22Rv1 (cell line): Measurements from ENCODE around the gene KCNJ9.

ENCODE experiments used
- CTCF ChIP-seq: fragments of 450-650 bp; IDR thresholded peaks from 2 replicates; pipeline ENCODE4 v1.5.1; 2017; ENCODE audit warnings: mild to moderate bottlenecking
- ZFX ChIP-seq: fragments of 450-650 bp; IDR thresholded peaks from 2 replicates; pipeline ENCODE4 v1.6.1; 2017; ENCODE audit warnings: antibody characterized with exemption, borderline replicate concordance

GRCh38 chr1:160040476-160040875, 40.9 kb upstream of the KCNJ9 start:
- TF ChIP-seq CTCF (no peak), ZFX (no peak)
